ENCODE results near the gene SRPX.

DNA sequence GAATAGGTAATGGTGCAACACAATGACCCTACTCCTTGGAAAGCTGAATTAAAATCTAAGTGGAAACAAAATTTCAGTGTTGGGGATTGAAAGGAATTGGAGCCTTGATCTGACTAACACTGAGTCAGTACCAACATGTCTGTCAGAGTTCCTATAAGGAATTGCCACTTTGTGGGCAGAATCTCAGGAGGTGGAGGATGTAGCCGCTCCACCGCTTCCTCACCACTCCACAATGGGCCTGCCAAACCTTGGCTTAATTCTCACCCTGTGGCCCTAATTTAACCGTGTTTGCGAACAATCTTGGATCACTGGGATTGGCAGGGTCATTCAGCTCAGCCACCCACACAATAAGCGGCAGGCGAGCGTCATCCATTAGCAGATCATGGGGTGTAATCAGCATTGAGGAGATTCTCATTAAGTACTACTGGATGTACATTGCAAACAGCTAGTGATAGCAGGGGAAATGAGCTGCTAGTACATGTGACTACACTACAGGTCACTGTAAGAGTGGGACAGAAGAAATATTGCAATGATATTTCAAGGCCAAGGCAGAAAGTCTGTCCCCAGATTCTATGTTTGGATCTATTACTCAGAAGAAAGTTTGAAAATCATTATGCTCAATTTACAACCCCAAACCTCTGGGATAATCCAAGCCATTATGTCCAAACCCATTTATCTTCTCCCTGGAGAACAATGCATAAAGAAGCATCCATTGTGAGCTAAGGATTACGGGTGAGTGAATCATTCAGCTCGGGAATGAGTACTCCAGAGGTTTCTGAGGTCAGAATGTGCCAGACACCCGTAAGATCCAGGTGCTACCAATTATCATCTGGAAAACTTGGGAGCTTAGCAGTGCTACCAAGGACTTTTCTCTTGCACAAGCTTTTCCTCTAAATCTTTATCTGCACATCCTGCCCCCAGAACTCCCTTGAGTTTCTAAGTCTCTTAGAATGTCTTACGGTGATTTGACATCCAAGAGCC lies 5.8 kb downstream of the SRPX start:
- TF ChIP-seq, protein P1, sequence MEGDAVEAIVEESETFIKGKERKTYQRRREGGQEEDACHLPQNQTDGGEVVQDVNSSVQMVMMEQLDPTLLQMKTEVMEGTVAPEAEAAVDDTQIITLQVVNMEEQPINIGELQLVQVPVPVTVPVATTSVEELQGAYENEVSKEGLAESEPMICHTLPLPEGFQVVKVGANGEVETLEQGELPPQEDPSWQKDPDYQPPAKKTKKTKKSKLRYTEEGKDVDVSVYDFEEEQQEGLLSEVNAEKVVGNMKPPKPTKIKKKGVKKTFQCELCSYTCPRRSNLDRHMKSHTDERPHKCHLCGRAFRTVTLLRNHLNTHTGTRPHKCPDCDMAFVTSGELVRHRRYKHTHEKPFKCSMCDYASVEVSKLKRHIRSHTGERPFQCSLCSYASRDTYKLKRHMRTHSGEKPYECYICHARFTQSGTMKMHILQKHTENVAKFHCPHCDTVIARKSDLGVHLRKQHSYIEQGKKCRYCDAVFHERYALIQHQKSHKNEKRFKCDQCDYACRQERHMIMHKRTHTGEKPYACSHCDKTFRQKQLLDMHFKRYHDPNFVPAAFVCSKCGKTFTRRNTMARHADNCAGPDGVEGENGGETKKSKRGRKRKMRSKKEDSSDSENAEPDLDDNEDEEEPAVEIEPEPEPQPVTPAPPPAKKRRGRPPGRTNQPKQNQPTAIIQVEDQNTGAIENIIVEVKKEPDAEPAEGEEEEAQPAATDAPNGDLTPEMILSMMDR (IDR thresholded peaks at IDR 0.05; ENCODE audit: low read length), result no peak
- TF ChIP-seq EZH2 (optimal IDR thresholded peaks at IDR 0.05; ENCODE audit: low read depth, low read length), result no peak
